HPDE6-E6E7 (cell line): Measurements from ENCODE around the gene HIC2.
"Not testable (repeated sequence)": the region's sequence is repeated elsewhere in the genome, so short reads cannot be mapped to it uniquely, and the experiment has no call there.

Source experiments
- DNase-seq: peaks from one replicate; pipeline ENCODE4 v3.0.0; 2011; ENCODE audit warnings: missing footprints; ENCODE audit errors: extremely low spot score

The HIC2 gene

GRCh38 chr22:21434378-21435233 is 17.4 kb downstream of the HIC2 start:
- not testable (repeated sequence) for DNase-seq

GRCh38 chr22:21435998-21436810 is 19.0 kb downstream of the HIC2 start:
- not testable (repeated sequence) for DNase-seq

- DNase-seq = not testable (repeated sequence)
These were observed 20.8 kb downstream of the HIC2 start for GRCh38 chr22:21438013-21438412.

GRCh38 chr22:21440018-21440636 is 23.0 kb downstream of the HIC2 start:
- DNase-seq = not testable (repeated sequence)

- DNase-seq = not testable (repeated sequence)
These were observed 23.5 kb downstream of the HIC2 start for GRCh38 chr22:21440676-21441075.

GRCh38 chr22:21441170-21441569 is 24.0 kb downstream of the HIC2 start:
- not testable (repeated sequence) for DNase-seq

- DNase-seq = not testable (repeated sequence)
These were observed 25.0 kb downstream of the HIC2 start for GRCh38 chr22:21442123-21442522.

GRCh38 chr22:21442646-21443045 is 25.5 kb downstream of the HIC2 start:
- not testable (repeated sequence) for DNase-seq

- DNase-seq = no peak
These were observed 26.0 kb downstream of the HIC2 start for GRCh38 chr22:21443057-21443734.

GRCh38 chr22:21443735-21444421 is 26.7 kb downstream of the HIC2 start:
- DNase-seq = no peak

- DNase-seq = no peak
These were observed 27.7 kb downstream of the HIC2 start for GRCh38 chr22:21444701-21445436.

- no peak for DNase-seq
These were observed 28.4 kb downstream of the HIC2 start for GRCh38 chr22:21445437-21446127.

GRCh38 chr22:21446128-21446826 is 29.1 kb downstream of the HIC2 start:
- DNase-seq = no peak

- DNase-seq = no peak
These were observed 29.9 kb downstream of the HIC2 start for GRCh38 chr22:21446827-21447690.

- DNase-seq = no peak
These were observed 30.7 kb downstream of the HIC2 start for GRCh38 chr22:21447694-21448402.

- DNase-seq = no peak
These were observed 31.7 kb downstream of the HIC2 start for GRCh38 chr22:21448627-21449416.
